Esophagus squamous epithelium (tissue), 5 donors: ENCODE data around the gene KIAA1671. TPM values are rescaled to one million over a fixed set of nuclear protein-coding genes. Genes with fewer than 3 reads are reported as not detected.

ENCODE experiments used
- DNase-seq: peaks from one replicate; lab custom pipeline; 2025; lab: John Stamatoyannopoulos, UW
- H3K27ac ChIP-seq, 4 donors: fragments of 200-600 bp; sonication (generic); one replicate each; pipeline ENCODE4 v1.5.1; 2016 to 2019; ENCODE audit warnings: mild to moderate bottlenecking in 1 of 4
- H3K27me3 ChIP-seq, 4 donors: fragments of 200-600 bp; sonication (generic); 1 replicate in 3 of 4; 2 replicates in 1 of 4; pipeline versions ENCODE4 v1.5.1 to v1.6.0; 2017 to 2021; ENCODE audit warnings: antibody characterized with exemption in 1 of 4
- H3K36me3 ChIP-seq, 3 donors: fragments of 200-600 bp; sonication (generic); one replicate each; pipeline ENCODE4 v1.5.1; 2016 to 2019
- H3K4me1 ChIP-seq, 3 donors: fragments of 200-600 bp; sonication (generic); one replicate each; pipeline ENCODE4 v1.5.1; 2017 to 2019
- H3K4me3 ChIP-seq, 4 donors: fragments of 200-600 bp; sonication (generic); 1 replicate in 3 of 4; 2 replicates in 1 of 4; pipeline ENCODE4 v1.5.1; 2016 to 2019; ENCODE audit warnings: mild to moderate bottlenecking in 2 of 4, moderate library complexity in 1 of 4
- H3K9me3 ChIP-seq, 3 donors: fragments of 200-600 bp; sonication (generic); one replicate each; pipeline ENCODE4 v1.5.1; 2016 to 2019
- CTCF ChIP-seq, 6 experiments: fragments of 450-650 bp in 4 of 6; fragments of 200-600 bp in 2 of 6; sonication (generic) in 2 of 6; IDR thresholded peaks; one replicate each; pipeline ENCODE4 v1.5.1; 2016 to 2019; ENCODE audit warnings: antibody characterized with exemption in 6 of 6, mild to moderate bottlenecking in 4 of 6, moderate library complexity in 4 of 6
- POLR2A ChIP-seq, 4 donors: fragments of 450-650 bp; IDR thresholded peaks; one replicate each; pipeline ENCODE4 v1.6.1; 2017; ENCODE audit warnings: antibody characterized with exemption in 4 of 4, mild to moderate bottlenecking in 4 of 4, moderate library complexity in 3 of 4
- WGBS, 2 donors: methylation state at CpG; one replicate each; pipeline ENCODE4 v1.1.5; 2018; 5-methylcytosine and 5-hydroxymethylcytosine counted together
- intact Hi-C: fragments of 100-400 bp; cut with DNase I; formaldehyde crosslinking; loops from one replicate; pipeline ENCODE4 v1.15.0; 2022
- total RNA-seq, 4 donors: library from RNA; depleted of rRNA; stranded (reverse); fragments of >200 nt; gene quantifications; one replicate each; pipeline ENCODE4 v1.1.0, GENCODE V29; 2016
- donor health status: DM: yes; HTN: yes; CAD: no.

Gene KIAA1671
- total RNA-seq, 4 donors from 2014 or later = 43.1 to 73.2 (median 47.5) TPM

- no peak overlapping the region for H3K4me3 ChIP-seq
- WGBS, 2 donors = 47 to 55% methylated on average over 14 to 16 of the region's 17 CpGs
- peaks cover 4 to 43% (median 12%) of the 10 kb centered on the region in 3 donors for H3K36me3 ChIP-seq
- peak overlapping the region; percentile 39 to 88 (median 68) for H3K27ac ChIP-seq
- H3K9me3 ChIP-seq = no peaks in the 10 kb centered on the region
- intact Hi-C loops = loop anchor here (10.0 kb wide), 1 partner anchor 55 kb away; no protein-coding TSS in a partner anchor
- TF ChIP-seq CTCF (IDR thresholded peaks at IDR 0.05) = no peak
- TF ChIP-seq POLR2A (IDR thresholded peaks at IDR 0.05) = no peak
- no peak for DNase-seq
- H3K27me3 ChIP-seq = no peaks in the 10 kb centered on the region
- H3K4me1 ChIP-seq = peaks cover 19 to 64% (median 27%) of the 10 kb centered on the region in 3 donors
Measured at GRCh38 chr22:25169278-25170031, 216.9 kb downstream of the KIAA1671 start.

- TF ChIP-seq POLR2A (IDR thresholded peaks at IDR 0.05) (no peak), CTCF (IDR thresholded peaks at IDR 0.05) (no peak)
- Histone ChIP-seq H3K27ac (no peak overlapping the region), H3K36me3 (peaks cover 7 to 53% (median 19%) of the 10 kb centered on the region in 3 donors), H3K4me1 (peaks cover 12 to 62% (median 21%) of the 10 kb centered on the region in 3 donors), H3K4me3 (no peak overlapping the region), H3K27me3 (no peaks in the 10 kb centered on the region), H3K9me3 (no peaks in the 10 kb centered on the region)
- intact Hi-C loops = no loop called here
- no peak for DNase-seq
- WGBS, 2 donors = 89 to 98% methylated on average over 4 to 15 of the region's 16 CpGs
Measured at GRCh38 chr22:25170426-25170980, 218.0 kb downstream of the KIAA1671 start.

GRCh38 chr22:25172153-25172552 is 219.6 kb downstream of the KIAA1671 start:
- intact Hi-C loops = no loop called here
- Histone ChIP-seq H3K4me3 (no peak overlapping the region), H3K36me3 (peaks cover 7 to 70% (median 21%) of the 10 kb centered on the region in 3 donors), H3K9me3 (no peaks in the 10 kb centered on the region), H3K4me1 (peaks cover 0 to 62% (median 18%) of the 10 kb centered on the region in 3 donors), H3K27me3 (no peaks in the 10 kb centered on the region), H3K27ac (no peak overlapping the region)
- 59% methylated on average over 4 to 5 of the region's 5 CpGs for WGBS, 2 donors
- TF ChIP-seq CTCF (IDR thresholded peaks at IDR 0.05) (peak in 5 of 6 experiments; percentile 25 to 62 (median 49)), POLR2A (IDR thresholded peaks at IDR 0.05) (no peak)
- DNase-seq = no peak

- H3K9me3 ChIP-seq = peaks cover 0 to 2% (median 0%) of the 10 kb centered on the region in 3 donors
- H3K27me3 ChIP-seq = no peaks in the 10 kb centered on the region
- intact Hi-C loops = no loop called here
- TF ChIP-seq CTCF (IDR thresholded peaks at IDR 0.05) (no peak), POLR2A (IDR thresholded peaks at IDR 0.05) (no peak)
- DNase-seq = no peak
- 83% methylated on average over 10 to 12 of the region's 13 CpGs for WGBS, 2 donors
- no peak overlapping the region for H3K27ac ChIP-seq
- H3K4me1 ChIP-seq = peaks cover 0 to 42% (median 13%) of the 10 kb centered on the region in 3 donors
- peaks cover 9 to 92% (median 33%) of the 10 kb centered on the region in 3 donors for H3K36me3 ChIP-seq
- no peak overlapping the region for H3K4me3 ChIP-seq
Measured at GRCh38 chr22:25174156-25174887, 221.8 kb downstream of the KIAA1671 start.
